Measurements from ENCODE around the gene HTD2.

HTD2 gene

GRCh38 chr3:58359621-58360020, 53.3 kb downstream of the HTD2 start:
- no peak for DNase-seq

- DNase-seq: no peak
Observed at GRCh38 chr3:58361866-58362265, 55.5 kb downstream of the HTD2 start.

- DNase-seq: no peak
Observed at GRCh38 chr3:58366699-58367098, 60.4 kb downstream of the HTD2 start.

GRCh38 chr3:58369038-58369437, 62.7 kb downstream of the HTD2 start:
- no peak for DNase-seq

All from NK-92 treated with Interleukin-12 subunit alpha and Interleukin-12 subunit beta, amount 100 ng/mL, for 24 hours (cell line).